SKM-1 (cell line): ENCODE results near the gene SLC39A10.

Source experiments
- DNase-seq: peaks from one replicate; lab custom pipeline; 2025; ENCODE audit not compliant: unreplicated experiment; lab: John Stamatoyannopoulos, UW

SLC39A10 gene

DNA sequence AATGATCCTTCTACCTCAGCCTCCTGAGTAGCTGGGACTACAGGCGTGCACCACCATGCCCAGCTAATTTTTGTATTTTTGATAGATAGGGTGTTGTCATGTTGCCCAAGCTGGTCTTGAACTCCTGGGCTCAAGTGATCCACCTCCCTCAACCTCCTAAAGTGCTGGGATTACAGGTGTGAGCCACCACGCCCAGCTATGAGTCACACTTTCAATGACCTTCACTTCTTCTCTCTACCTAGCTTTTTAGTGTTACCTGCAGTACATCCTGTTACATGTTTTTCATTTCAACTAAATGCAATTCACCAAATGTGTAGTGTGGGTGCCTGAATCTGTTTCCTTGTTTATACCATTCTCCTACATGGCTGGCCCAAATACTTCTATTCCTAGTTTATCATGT lies 64.0 kb downstream of the SLC39A10 start:
- no peak for DNase-seq

DNA sequence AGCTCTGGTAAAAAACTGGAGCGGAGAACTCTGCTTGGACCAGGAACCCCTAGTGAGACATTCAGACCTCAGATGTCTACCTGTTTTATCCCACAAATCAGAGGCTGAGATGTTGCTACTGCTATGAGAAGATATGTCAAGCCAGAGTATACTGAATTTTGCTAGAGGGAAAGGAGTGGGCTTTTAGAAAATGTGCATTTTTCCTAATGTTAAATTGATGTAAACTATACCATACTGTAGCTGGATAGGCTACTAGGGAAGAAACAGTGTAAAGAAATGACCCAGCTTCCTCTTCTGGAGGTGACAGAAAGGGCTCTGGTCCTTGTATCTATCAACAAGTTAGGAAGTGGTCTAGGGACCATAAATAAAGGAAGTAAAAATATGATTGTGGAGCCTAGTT lies 65.0 kb downstream of the SLC39A10 start:
- no peak for DNase-seq

DNA sequence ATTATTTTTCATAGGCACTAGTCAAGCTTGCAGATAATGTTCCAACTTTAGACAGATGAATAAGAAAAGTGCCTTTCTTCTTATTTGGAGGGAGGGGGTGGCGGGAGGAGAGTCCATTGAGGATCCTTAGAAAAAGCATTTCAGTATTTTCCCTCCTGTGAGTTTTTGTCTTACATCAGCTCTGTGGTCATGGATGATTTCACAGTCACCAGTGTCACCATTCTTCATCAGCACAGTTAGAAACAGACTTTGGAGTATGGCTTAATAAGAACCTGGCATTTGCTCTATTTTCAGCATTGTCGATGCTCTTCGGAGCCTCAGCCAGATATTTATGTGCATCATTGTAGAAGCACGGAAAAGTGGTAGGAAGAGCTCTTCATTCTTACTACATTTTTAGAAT lies 70.1 kb downstream of the SLC39A10 start:
- DNase-seq: no peak

DNA sequence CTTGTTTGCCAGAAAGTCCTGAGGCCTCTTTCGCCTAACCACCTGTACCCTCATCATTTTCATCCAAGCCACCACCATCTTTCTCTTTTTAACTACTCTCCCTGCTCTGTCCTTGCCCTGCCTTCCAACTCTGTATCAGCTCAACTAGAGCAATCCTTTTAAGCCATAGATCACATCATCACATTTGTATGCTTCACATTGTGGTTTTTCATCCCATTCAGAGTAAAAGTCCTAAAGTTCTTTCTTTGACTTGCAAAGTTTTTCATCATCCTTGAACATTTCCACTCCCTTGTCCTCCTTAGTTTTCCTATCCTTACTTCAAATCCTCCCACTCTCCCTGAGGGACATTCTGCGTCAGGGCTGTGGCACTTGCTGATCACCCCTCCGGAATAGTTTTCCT lies 73.9 kb downstream of the SLC39A10 start:
- no peak for DNase-seq

DNA sequence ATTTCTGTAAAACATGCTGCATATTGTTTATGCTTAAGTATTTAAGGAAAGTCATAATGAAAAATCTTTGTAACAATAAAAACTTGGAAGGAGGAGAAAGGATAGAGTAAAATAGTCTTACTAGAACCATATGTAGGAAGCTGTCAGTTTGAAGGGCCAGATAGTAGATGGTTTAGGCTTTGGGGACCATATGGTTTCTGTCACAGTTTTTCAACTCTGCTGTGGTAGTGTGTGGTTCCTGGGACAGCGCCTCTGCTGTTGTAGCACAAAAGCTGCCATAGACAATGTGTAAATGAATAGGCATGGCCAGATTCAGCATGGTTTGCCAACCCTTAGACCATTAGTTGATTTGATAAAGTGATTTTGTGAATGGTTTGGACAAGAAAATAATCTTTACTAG lies 75.5 kb downstream of the SLC39A10 start:
- DNase-seq: no peak

GRCh38 chr2:195733831-195734230 lies 76.8 kb downstream of the SLC39A10 start:
- no peak for DNase-seq

- DNase-seq: no peak
Measured at GRCh38 chr2:195734395-195734794, 77.4 kb downstream of the SLC39A10 start.

DNA sequence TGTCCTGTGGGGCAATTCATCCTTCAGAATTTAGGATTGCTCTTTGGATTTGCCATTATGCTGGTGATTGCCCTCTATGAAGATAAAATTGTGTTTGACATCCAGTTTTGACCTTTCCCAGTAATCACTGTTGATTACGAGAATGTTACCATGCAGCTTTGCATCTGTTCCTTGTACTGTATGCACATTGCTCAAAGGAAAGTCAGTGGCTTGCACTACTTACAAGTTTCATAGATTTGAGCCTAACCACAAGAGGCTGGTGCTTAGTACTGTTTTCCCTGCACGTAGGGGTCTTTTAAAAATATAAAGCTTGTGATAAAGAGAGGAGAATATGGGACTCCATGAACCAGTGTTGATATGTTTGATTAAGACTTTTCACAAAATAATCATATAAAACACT lies 77.9 kb downstream of the SLC39A10 start:
- no peak for DNase-seq

DNA sequence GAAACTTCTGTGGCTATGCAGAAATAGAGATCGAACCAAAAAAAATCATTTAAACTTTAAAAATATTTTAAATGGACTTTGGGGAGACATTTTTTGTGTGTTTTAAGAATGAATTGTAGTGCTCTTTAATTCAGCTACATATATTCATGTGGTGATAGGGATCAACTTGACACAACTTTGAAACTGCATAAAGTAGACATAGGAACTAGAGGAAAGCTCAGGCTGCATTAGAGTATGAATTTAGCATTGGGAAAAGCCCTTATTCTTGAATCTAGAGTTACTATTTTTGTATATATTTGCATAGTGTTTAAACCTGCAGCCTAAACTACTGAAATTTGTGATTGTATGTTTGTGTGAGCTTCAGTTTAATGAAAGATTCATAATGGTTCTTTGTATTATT lies 78.3 kb downstream of the SLC39A10 start:
- no peak for DNase-seq

GRCh38 chr2:195737511-195738325 lies 80.7 kb downstream of the SLC39A10 start:
- no peak for DNase-seq

DNA sequence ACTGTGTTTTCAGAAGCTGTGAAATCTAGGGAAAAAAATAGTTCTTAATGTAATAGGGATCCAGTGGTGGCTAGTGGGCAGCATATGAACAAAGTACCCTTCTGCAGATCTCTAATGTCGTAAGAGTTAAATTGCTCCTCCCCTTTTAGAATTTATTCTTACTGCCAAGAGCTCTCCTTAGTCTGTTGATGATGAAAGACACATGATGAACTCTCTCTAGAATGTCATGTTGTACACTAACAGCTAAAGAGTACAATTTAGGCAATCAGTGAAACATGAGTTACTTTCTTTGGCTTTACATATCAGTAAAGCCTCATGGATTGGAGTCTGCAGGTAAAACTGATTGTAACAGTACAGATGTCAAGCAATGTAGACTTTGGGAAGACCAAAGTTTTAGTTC lies 84.2 kb downstream of the SLC39A10 start:
- no peak for DNase-seq

GRCh38 chr2:195756218-195756942 lies 99.4 kb downstream of the SLC39A10 start:
- DNase-seq: no peak

DNA sequence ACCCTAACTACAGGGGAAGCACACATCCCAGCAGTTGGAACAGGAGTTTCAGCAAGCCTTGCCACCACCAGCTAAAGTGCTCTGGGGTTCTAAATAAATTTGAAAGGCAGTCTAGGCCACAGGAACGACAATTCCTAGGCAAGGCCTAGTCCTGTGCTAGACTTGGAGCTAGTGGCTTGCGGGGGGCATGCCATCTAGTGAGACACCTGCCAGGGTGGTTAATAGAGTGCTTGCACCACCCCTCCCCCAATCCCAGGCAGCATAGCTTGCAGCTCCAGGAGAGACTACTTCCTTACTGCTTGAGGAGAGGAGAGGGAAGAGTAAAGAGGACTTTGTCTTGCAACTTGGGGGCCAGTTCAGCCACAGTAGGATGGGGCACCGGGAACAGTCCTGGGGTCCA lies 101.8 kb downstream of the SLC39A10 start:
- DNase-seq: no peak

GRCh38 chr2:195759877-195760276 lies 102.9 kb downstream of the SLC39A10 start:
- DNase-seq: no peak

GRCh38 chr2:195763866-195764265 lies 106.8 kb downstream of the SLC39A10 start:
- DNase-seq: no peak

DNA sequence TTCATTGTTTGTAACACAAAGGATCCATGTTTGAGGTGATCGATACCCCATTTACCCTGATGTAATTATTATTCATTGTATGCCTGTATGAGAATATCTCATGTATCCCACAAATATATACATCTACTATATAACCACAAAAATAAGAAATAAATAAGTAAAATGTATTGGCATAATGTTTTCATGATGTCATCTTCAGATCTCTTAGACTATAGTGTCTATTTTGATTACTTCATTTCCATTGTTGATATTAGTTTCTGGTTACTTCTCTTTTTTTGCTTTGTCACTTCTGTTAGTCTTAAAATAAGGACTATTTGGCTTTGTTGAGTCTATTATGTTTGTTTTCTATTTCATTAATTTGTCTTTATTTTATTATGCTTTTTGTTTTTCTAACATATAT lies 109.7 kb downstream of the SLC39A10 start:
- DNase-seq: no peak

- DNase-seq: no peak
Measured at GRCh38 chr2:195768431-195768830, 111.4 kb downstream of the SLC39A10 start.

DNA sequence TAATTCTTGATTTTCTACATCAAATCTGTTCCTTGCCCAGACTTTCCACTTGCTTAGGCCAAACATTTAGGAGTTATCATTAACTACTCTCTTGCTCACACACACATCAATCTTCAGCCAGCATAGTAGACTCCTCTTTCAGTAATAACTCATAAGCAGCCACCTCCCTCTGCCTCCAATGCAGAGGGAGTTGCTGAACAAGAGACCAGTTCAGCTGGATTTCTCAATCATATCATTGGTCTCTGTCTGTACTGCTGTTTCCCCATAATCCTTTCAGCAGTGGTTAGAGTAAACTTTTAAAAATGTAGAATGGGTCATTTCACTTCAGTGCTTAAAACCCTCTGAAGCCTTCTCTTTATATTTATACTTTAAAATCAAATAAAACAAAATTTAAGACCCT lies 112.9 kb downstream of the SLC39A10 start:
- DNase-seq: no peak

GRCh38 chr2:195779491-195779890 lies 122.5 kb downstream of the SLC39A10 start:
- DNase-seq: no peak

GRCh38 chr2:195782156-195782555 lies 125.1 kb downstream of the SLC39A10 start:
- DNase-seq: no peak
